GM23338 (cell line): ENCODE results near the gene CORO7. TPM values are rescaled to one million over a fixed set of nuclear protein-coding genes. Genes with fewer than 3 reads are reported as not detected.
A peak's percentile ranks its signal among the peaks of the same experiment; 100 is the strongest.

Experiments
- ATAC-seq: fragments of 200-7000 bp; cut with Tn5 transposase; 3 replicates; pipeline ENCODE4 v1.9.1; 2020
- DNase-seq: peaks from one replicate; pipeline ENCODE4 v3.0.0-alpha.2; 2015; ENCODE audit warnings: low spot score
- H2AFZ ChIP-seq: fragments of 200-600 bp; sonication (generic); 2 replicates; pipeline ENCODE4 v1.8.0; 2016; ENCODE audit warnings: antibody characterized with exemption, mild to moderate bottlenecking, moderate library complexity
- H3F3A ChIP-seq: fragments of 200-600 bp; sonication (generic); replicated peaks from 2 replicates; pipeline ENCODE4 v1.8.0; 2017; ENCODE audit warnings: antibody characterized with exemption, mixed run types, low read depth
- H3K27ac ChIP-seq: fragments of 200-600 bp; sonication (generic); 2 replicates; pipeline ENCODE4 v1.6.1; 2016; ENCODE audit warnings: low read depth
- H3K27me3 ChIP-seq: fragments of 200-600 bp; sonication (generic); 2 replicates; pipeline ENCODE4 v1.8.0; 2016; ENCODE audit warnings: mild to moderate bottlenecking, mixed run types, moderate library complexity; ENCODE audit not compliant: insufficient read depth
- H3K36me3 ChIP-seq: fragments of 200-600 bp; sonication (generic); 2 replicates; pipeline ENCODE4 v1.8.0; 2016; ENCODE audit warnings: mild to moderate bottlenecking; ENCODE audit not compliant: insufficient read depth
- H3K4me1 ChIP-seq: fragments of 200-600 bp; sonication (generic); 2 replicates; pipeline ENCODE4 v1.8.0; 2016; ENCODE audit warnings: mild to moderate bottlenecking, moderate library complexity; ENCODE audit not compliant: insufficient read depth
- H3K4me2 ChIP-seq: fragments of 200-600 bp; sonication (generic); 2 replicates; pipeline ENCODE4 v1.7.1; 2017; ENCODE audit warnings: mixed run types
- H3K4me3 ChIP-seq: fragments of 200-600 bp; sonication (generic); 2 replicates; pipeline ENCODE4 v1.6.1; 2016; ENCODE audit warnings: mixed run types
- H3K79me2 ChIP-seq: fragments of 200-600 bp; sonication (generic); replicated peaks from 2 replicates; pipeline ENCODE4 v1.8.0; 2017; ENCODE audit warnings: mild to moderate bottlenecking; ENCODE audit not compliant: insufficient read depth
- H3K9me2 ChIP-seq: fragments of 200-600 bp; sonication (generic); 2 replicates; pipeline ENCODE4 v1.8.0; 2017; ENCODE audit not compliant: insufficient read depth
- H4K20me1 ChIP-seq: fragments of 200-600 bp; sonication (generic); replicated peaks from 2 replicates; pipeline ENCODE4 v1.8.0; 2017; ENCODE audit warnings: mild to moderate bottlenecking; ENCODE audit not compliant: insufficient read depth
- H3K27ac Mint-ChIP-seq: 2 replicates; pipeline ENCODE4 v1.8.0; 2020; ENCODE audit warnings: inconsistent platforms, mild to moderate bottlenecking, moderate library complexity, mixed read lengths
- H3K27me3 Mint-ChIP-seq: 3 replicates; pipeline ENCODE4 v1.8.0; 2022; ENCODE audit warnings: low read depth, mild to moderate bottlenecking, moderate library complexity, mixed read lengths, inconsistent platforms; ENCODE audit not compliant: insufficient read depth, poor library complexity
- H3K36me3 Mint-ChIP-seq: 3 replicates; pipeline ENCODE4 v1.8.0; 2021; ENCODE audit warnings: low read depth, mild to moderate bottlenecking, inconsistent platforms, moderate library complexity, mixed read lengths
- H3K4me1 Mint-ChIP-seq: 3 replicates; pipeline ENCODE4 v1.8.0; 2020; ENCODE audit warnings: mild to moderate bottlenecking, inconsistent platforms, mixed read lengths
- H3K4me3 Mint-ChIP-seq: 3 replicates; pipeline ENCODE4 v1.8.0; 2021; ENCODE audit warnings: moderate library complexity, mild to moderate bottlenecking, inconsistent platforms, mixed read lengths
- H3K9me3 Mint-ChIP-seq: 3 replicates; pipeline ENCODE4 v1.8.0; 2020; ENCODE audit warnings: moderate library complexity, mild to moderate bottlenecking, inconsistent platforms, mixed read lengths
- EZH2phosphoT487 ChIP-seq: fragments of 200-600 bp; sonication (generic); IDR thresholded peaks from one replicate; pipeline ENCODE4 v1.8.1; 2018; ENCODE audit warnings: antibody characterized with exemption; ENCODE audit not compliant: unreplicated experiment
- NANOG ChIP-seq: IDR thresholded peaks from 2 replicates; pipeline ENCODE4 v1.6.1; 2016; ENCODE audit warnings: antibody characterized with exemption, borderline replicate concordance
- STAT1 ChIP-seq: IDR thresholded peaks from one replicate; pipeline ENCODE4 v1.6.1; 2016; ENCODE audit warnings: antibody characterized with exemption; ENCODE audit not compliant: unreplicated experiment
- ZNF462 ChIP-seq: fragments of 250-450 bp; sonication (Bioruptor Pico); IDR thresholded peaks from 2 replicates; pipeline ENCODE4 v1.5.0; 2020; ENCODE audit warnings: mild to moderate bottlenecking, moderate library complexity
- polyA plus RNA-seq: library from polyadenylated mRNA; unstranded; fragments of >200 nt; fragmentation: Nextera tagmentation; extraction: Ambion mirVana; gene quantifications from 2 replicates; pipeline ENCODE4 v1.2.1, GENCODE V29; 2016
- total RNA-seq: library from RNA; depleted of rRNA; stranded (reverse); fragments of >200 nt; shearing (Covaris generic); gene quantifications from 2 replicates; pipeline ENCODE4 v1.2.3, GENCODE V29; 2014

CORO7 gene
- total and polyA plus RNA-seq, 2 experiments from 2014 or later, result 14.2 to 46.4 TPM

GRCh38 chr16:4370570-4371356 lies 45.6 kb downstream of the CORO7 start:
- no peaks in the 10 kb centered on the region for H3K9me2 ChIP-seq
- no peak overlapping the region for H3K27ac ChIP-seq
- no peak for ATAC-seq

More at GRCh38 chr16:4370570-4371356, 45.6 kb downstream of the CORO7 start:
- H3K27me3 Mint-ChIP-seq, result peaks cover 25% of the 10 kb centered on the region
- H3K36me3 Mint-ChIP-seq, result peaks cover 2% of the 10 kb centered on the region; the same call in 1 of the 3 replicates
- Histone ChIP-seq H3F3A (peaks cover 22% of the 10 kb centered on the region; the same call in 1 of the 2 replicates), H3K27me3 (peaks cover 3% of the 10 kb centered on the region; the same call in 1 of the 2 replicates), H3K36me3 (no peaks in the 10 kb centered on the region), H3K4me2 (peak overlapping the region; percentile 94), H3K4me3 (peak overlapping the region; percentile 73; the same call in 1 of the 2 replicates), H3K79me2 (peaks cover 15% of the 10 kb centered on the region), H3K4me1 (peaks cover 41% of the 10 kb centered on the region), H4K20me1 (no peaks in the 10 kb centered on the region), H2AFZ (no peak overlapping the region)
- no peak overlapping the region for H3K27ac Mint-ChIP-seq
- no peaks in the 10 kb centered on the region for H3K9me3 Mint-ChIP-seq
- H3K4me3 Mint-ChIP-seq, result peak overlapping the region; percentile 61; the same call in 1 of the 3 replicates
- TF ChIP-seq ZNF462, result no peak
- no peak for TF ChIP-seq EZH2phosphoT487
- no peak for TF ChIP-seq NANOG
- no peak for TF ChIP-seq STAT1
- DNase-seq, result no peak
- H3K4me1 Mint-ChIP-seq, result peaks cover 23% of the 10 kb centered on the region
